PC-3 (cell line): ENCODE data around the gene SELENOP.

Experiments
- CTCF ChIP-seq: fragments of 300-600 bp; sonication (generic); conservative IDR thresholded peaks from 2 replicates; pipeline ENCODE4 v1.5.1; 2017; ENCODE audit warnings: antibody characterized with exemption, low read depth, mild to moderate bottlenecking, low read length
- EZH2 ChIP-seq: fragments of 300-600 bp; sonication (generic); IDR thresholded peaks from one replicate; pipeline ENCODE4 v1.6.1; 2017; ENCODE audit warnings: antibody characterized with exemption, mild to moderate bottlenecking, low read length; ENCODE audit not compliant: unreplicated experiment

DNA sequence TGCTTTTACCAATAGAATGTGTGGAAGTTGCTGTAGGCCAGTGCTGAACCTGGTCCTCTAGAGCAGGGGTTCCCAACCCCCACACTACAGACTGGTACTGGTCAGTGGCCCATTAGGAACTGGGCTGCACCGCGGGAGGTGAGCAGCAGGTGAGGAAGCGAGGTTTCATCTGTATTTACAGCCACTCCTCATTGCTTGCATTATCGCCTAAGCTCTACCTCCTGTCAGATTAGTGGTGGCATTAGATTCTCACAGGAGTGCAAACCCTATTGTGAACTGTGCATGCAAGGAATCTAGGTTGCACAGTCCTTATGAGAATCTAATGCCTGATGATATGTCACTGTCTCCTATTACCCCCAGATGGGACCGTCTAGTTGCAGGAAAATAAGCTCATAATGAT lies 61.2 kb downstream of the SELENOP start:
- TF ChIP-seq CTCF = no peak
- TF ChIP-seq EZH2 = no peak
